IPS-20b (cell line): ENCODE measurements around the gene FOXP1.

Experiments
- H3K27ac ChIP-seq: one replicate; pipeline ENCODE4 v1.5.1; 2013; ENCODE audit warnings: low read length
- H3K27me3 ChIP-seq: 2 replicates; pipeline ENCODE4 v1.6.1; 2013; ENCODE audit warnings: mild to moderate bottlenecking, low read length, inconsistent platforms; ENCODE audit not compliant: insufficient read depth
- H3K36me3 ChIP-seq: 2 replicates; pipeline ENCODE4 v1.6.1; 2013; ENCODE audit warnings: low read depth, mild to moderate bottlenecking, inconsistent platforms, low read length, moderate library complexity; ENCODE audit not compliant: insufficient read depth
- H3K4me1 ChIP-seq: 2 replicates; pipeline ENCODE4 v1.6.1; 2013; ENCODE audit warnings: mild to moderate bottlenecking, control low read depth, inconsistent platforms, low read length, moderate library complexity; ENCODE audit not compliant: insufficient read depth
- H3K4me3 ChIP-seq: 2 replicates; pipeline ENCODE4 v1.5.1; 2013; ENCODE audit warnings: mild to moderate bottlenecking, low read length, inconsistent platforms
- H3K9ac ChIP-seq: 2 replicates; pipeline ENCODE4 v1.6.1; 2013; ENCODE audit warnings: low read depth, mild to moderate bottlenecking, inconsistent platforms, low read length, moderate library complexity
- H3K9me3 ChIP-seq: 2 replicates; pipeline ENCODE4 v1.6.1; 2013; ENCODE audit warnings: mild to moderate bottlenecking, low read depth, low read length, inconsistent platforms; ENCODE audit not compliant: insufficient read depth

Gene FOXP1

GRCh38 chr3:71129611-71130431 is 453.7 kb downstream of the FOXP1 start:
- H3K36me3 ChIP-seq: no peaks in the 10 kb centered on the region
- peak overlapping the region; percentile 70; the same call in 1 of the 2 replicates for H3K9ac ChIP-seq
- no peaks in the 10 kb centered on the region for H3K27me3 ChIP-seq
- no peaks in the 10 kb centered on the region for H3K9me3 ChIP-seq
- no peak overlapping the region for H3K27ac ChIP-seq
- H3K4me1 ChIP-seq: peaks cover 74% of the 10 kb centered on the region
- peak overlapping the region; percentile 55 for H3K4me3 ChIP-seq

GRCh38 chr3:71128961-71129360 is 454.6 kb downstream of the FOXP1 start:
- no peaks in the 10 kb centered on the region for H3K27me3 ChIP-seq
- peak overlapping the region; percentile 23; the same call in 1 of the 2 replicates for H3K9ac ChIP-seq
- no peak overlapping the region for H3K4me3 ChIP-seq
- H3K9me3 ChIP-seq: no peaks in the 10 kb centered on the region
- H3K36me3 ChIP-seq: no peaks in the 10 kb centered on the region
- no peak overlapping the region for H3K27ac ChIP-seq
- H3K4me1 ChIP-seq: peaks cover 69% of the 10 kb centered on the region

- no peaks in the 10 kb centered on the region for H3K36me3 ChIP-seq
- peak overlapping the region; percentile 45; the same call in 1 of the 2 replicates for H3K9ac ChIP-seq
- no peaks in the 10 kb centered on the region for H3K9me3 ChIP-seq
- peak overlapping the region; percentile 27 for H3K27ac ChIP-seq
- peaks cover 61% of the 10 kb centered on the region for H3K4me1 ChIP-seq
- no peak overlapping the region for H3K4me3 ChIP-seq
- H3K27me3 ChIP-seq: no peaks in the 10 kb centered on the region
Observed at GRCh38 chr3:71127844-71128243, 455.7 kb downstream of the FOXP1 start.

- no peaks in the 10 kb centered on the region for H3K36me3 ChIP-seq
- H3K9ac ChIP-seq: peak overlapping the region; percentile 45; the same call in 1 of the 2 replicates
- H3K27me3 ChIP-seq: no peaks in the 10 kb centered on the region
- no peaks in the 10 kb centered on the region for H3K9me3 ChIP-seq
- no peak overlapping the region for H3K4me3 ChIP-seq
- peaks cover 55% of the 10 kb centered on the region for H3K4me1 ChIP-seq
- peak overlapping the region; percentile 27 for H3K27ac ChIP-seq
Observed at GRCh38 chr3:71127052-71127831, 456.3 kb downstream of the FOXP1 start.

GRCh38 chr3:71125738-71126137 is 457.8 kb downstream of the FOXP1 start:
- H3K9ac ChIP-seq: no peak overlapping the region

GRCh38 chr3:71124048-71124447 is 459.5 kb downstream of the FOXP1 start:
- H3K9ac ChIP-seq: no peak overlapping the region
- H3K36me3 ChIP-seq: no peaks in the 10 kb centered on the region
- H3K27ac ChIP-seq: no peak overlapping the region
- peaks cover 23% of the 10 kb centered on the region for H3K4me1 ChIP-seq
- no peaks in the 10 kb centered on the region for H3K27me3 ChIP-seq
- no peaks in the 10 kb centered on the region for H3K9me3 ChIP-seq
- H3K4me3 ChIP-seq: no peak overlapping the region

More at GRCh38 chr3:71125738-71126137, 457.8 kb downstream of the FOXP1 start:
- Histone ChIP-seq H3K9me3 (no peaks in the 10 kb centered on the region), H3K27me3 (no peaks in the 10 kb centered on the region), H3K4me1 (peaks cover 39% of the 10 kb centered on the region), H3K36me3 (no peaks in the 10 kb centered on the region), H3K27ac (no peak overlapping the region), H3K4me3 (no peak overlapping the region)

- Histone ChIP-seq H3K4me3 (no peak overlapping the region), H3K9ac (no peak overlapping the region), H3K36me3 (no peaks in the 10 kb centered on the region), H3K27me3 (no peaks in the 10 kb centered on the region), H3K4me1 (peaks cover 9% of the 10 kb centered on the region), H3K27ac (no peak overlapping the region), H3K9me3 (no peaks in the 10 kb centered on the region)
Observed at GRCh38 chr3:71122641-71123040, 460.9 kb downstream of the FOXP1 start.

GRCh38 chr3:71121429-71122167 is 461.9 kb downstream of the FOXP1 start:
- no peaks in the 10 kb centered on the region for H3K9me3 ChIP-seq
- no peaks in the 10 kb centered on the region for H3K4me1 ChIP-seq
- H3K27ac ChIP-seq: no peak overlapping the region

GRCh38 chr3:71120012-71120411 is 463.5 kb downstream of the FOXP1 start:
- Histone ChIP-seq H3K36me3 (no peaks in the 10 kb centered on the region), H3K4me3 (no peak overlapping the region), H3K4me1 (no peaks in the 10 kb centered on the region), H3K27ac (no peak overlapping the region), H3K9me3 (no peaks in the 10 kb centered on the region), H3K27me3 (no peaks in the 10 kb centered on the region), H3K9ac (no peak overlapping the region)

More at GRCh38 chr3:71121429-71122167, 461.9 kb downstream of the FOXP1 start:
- Histone ChIP-seq H3K27me3 (no peaks in the 10 kb centered on the region), H3K36me3 (no peaks in the 10 kb centered on the region), H3K9ac (no peak overlapping the region), H3K4me3 (no peak overlapping the region)

GRCh38 chr3:71119171-71119570 is 464.4 kb downstream of the FOXP1 start:
- Histone ChIP-seq H3K27me3 (no peaks in the 10 kb centered on the region), H3K27ac (no peak overlapping the region), H3K9ac (no peak overlapping the region), H3K4me1 (no peaks in the 10 kb centered on the region), H3K4me3 (no peak overlapping the region), H3K36me3 (no peaks in the 10 kb centered on the region), H3K9me3 (no peaks in the 10 kb centered on the region)

- H3K27ac ChIP-seq: no peak overlapping the region
- no peaks in the 10 kb centered on the region for H3K4me1 ChIP-seq
- no peak overlapping the region for H3K4me3 ChIP-seq
- no peaks in the 10 kb centered on the region for H3K9me3 ChIP-seq
- H3K36me3 ChIP-seq: no peaks in the 10 kb centered on the region
- H3K9ac ChIP-seq: no peak overlapping the region
- H3K27me3 ChIP-seq: no peaks in the 10 kb centered on the region
Observed at GRCh38 chr3:71118436-71118835, 465.1 kb downstream of the FOXP1 start.
